Measurements from ENCODE around the gene LONRF3. TPM values are rescaled to one million over a fixed set of nuclear protein-coding genes. Genes with fewer than 3 reads are reported as not detected.

LONRF3 gene
- total and polyA plus RNA-seq, 4 donors: 2.0 to 26.7 (median 5.8) TPM

GRCh38 chrX:118975831-118976598, 1.6 kb downstream of the LONRF3 start (continued):
- TF ChIP-seq GABPA (IDR thresholded peaks at IDR 0.05 in 1 of 2, conservative IDR thresholded peaks at IDR 0.05 in 1 of 2): peak in 1 of 2 donors; percentile 45

GRCh38 chrX:118976599-118977340, 2.4 kb downstream of the LONRF3 start:
- 5% methylated on average over 17 of the region's 17 CpGs for WGBS
- peaks cover 3 to 33% (median 15%) of the 10 kb centered on the region in 4 donors for H3K4me1 ChIP-seq (ENCODE audit: control insufficient read depth in 4 of 4, insufficient read depth in 4 of 4, low read length in 3 of 4)
- H3K9me3 ChIP-seq (ENCODE audit: control insufficient read depth in 4 of 4, low read length in 3 of 4): no peaks in the 10 kb centered on the region
- H3K27ac ChIP-seq (ENCODE audit: low read depth in 1 of 2, low read length in 2 of 2): peak overlapping the region; percentile 93 to 98
- peak; percentile 55 for DNase-seq (ENCODE audit: low spot score)
- peak overlapping the region; percentile 63 to 65 for H3K9ac ChIP-seq (ENCODE audit: low read depth in 1 of 2, low read length in 2 of 2)
- H3K36me3 ChIP-seq (ENCODE audit: control insufficient read depth in 4 of 4, insufficient read depth in 3 of 4, low read depth in 1 of 4, low read length in 3 of 4): peaks cover 1 to 16% (median 8%) of the 10 kb centered on the region in 4 donors
- peak overlapping the region; percentile 44 to 90 (median 66) for H3K4me3 ChIP-seq (ENCODE audit: low read depth in 1 of 3, low read length in 3 of 3)
- peaks cover 0 to 3% (median 0%) of the 10 kb centered on the region in 4 donors for H3K27me3 ChIP-seq (ENCODE audit: control insufficient read depth in 4 of 4, insufficient read depth in 4 of 4, low read length in 3 of 4)
- no peak for TF ChIP-seq NR2F2 (IDR thresholded peaks at IDR 0.05)
- TF ChIP-seq GABPA (IDR thresholded peaks at IDR 0.05 in 1 of 2, conservative IDR thresholded peaks at IDR 0.05 in 1 of 2): no peak
- TF ChIP-seq MAX (IDR thresholded peaks at IDR 0.05): no peak
- TF ChIP-seq HNF4G (IDR thresholded peaks at IDR 0.05): no peak
- TF ChIP-seq RAD21 (IDR thresholded peaks at IDR 0.05): no peak
- no peak for TF ChIP-seq REST (IDR thresholded peaks at IDR 0.05)
- no peak for TF ChIP-seq ZBTB33 (IDR thresholded peaks at IDR 0.05)
- no peak for TF ChIP-seq CTCF (IDR thresholded peaks at IDR 0.05; ENCODE audit: low read depth, low read length, missing input control)
- no peak for TF ChIP-seq HNF4A (conservative IDR thresholded peaks at IDR 0.05)
- no peak for TF ChIP-seq RXRA (IDR thresholded peaks at IDR 0.05)
- no peak for TF ChIP-seq EGR1 (IDR thresholded peaks at IDR 0.05; ENCODE audit: low read depth in 2 of 2)
- no peak for TF ChIP-seq ATF3 (IDR thresholded peaks at IDR 0.05)
- TF ChIP-seq TAF1 (conservative IDR thresholded peaks at IDR 0.05): no peak

Measured in liver (tissue), 9 donors.